Retinal pigment epithelial cell (primary cell): ENCODE results near the gene PRR5L.
A peak's percentile ranks its signal among the peaks of the same experiment; 100 is the strongest.

ENCODE experiments used
- DNase-seq: peaks from one replicate; pipeline ENCODE4 v3.0.0-alpha.2; 2010; ENCODE audit warnings: low read depth
- H3K4me3 ChIP-seq: 2 replicates; pipeline ENCODE4 v1.5.1; 2011; ENCODE audit warnings: mild to moderate bottlenecking, low read length, control low read depth, moderate library complexity
- CTCF ChIP-seq: conservative IDR thresholded peaks from 2 replicates; pipeline ENCODE4 v1.5.1; 2011; ENCODE audit warnings: low read depth, low read length, control low read depth, inconsistent platforms

The PRR5L gene

GRCh38 chr11:36292311-36292722 lies 3.8 kb upstream of the PRR5L start:
- peak; percentile 44 for TF ChIP-seq CTCF
- no peak overlapping the region for H3K4me3 ChIP-seq
- DNase-seq = no peak

- TF ChIP-seq CTCF = no peak
- H3K4me3 ChIP-seq = no peak overlapping the region
- no peak for DNase-seq
These were observed 926 bp downstream of the PRR5L start for GRCh38 chr11:36296884-36297543.

GRCh38 chr11:36300650-36301049 lies 4.6 kb downstream of the PRR5L start:
- no peak for TF ChIP-seq CTCF
- no peak overlapping the region for H3K4me3 ChIP-seq
- DNase-seq = peak; percentile 27

DNA sequence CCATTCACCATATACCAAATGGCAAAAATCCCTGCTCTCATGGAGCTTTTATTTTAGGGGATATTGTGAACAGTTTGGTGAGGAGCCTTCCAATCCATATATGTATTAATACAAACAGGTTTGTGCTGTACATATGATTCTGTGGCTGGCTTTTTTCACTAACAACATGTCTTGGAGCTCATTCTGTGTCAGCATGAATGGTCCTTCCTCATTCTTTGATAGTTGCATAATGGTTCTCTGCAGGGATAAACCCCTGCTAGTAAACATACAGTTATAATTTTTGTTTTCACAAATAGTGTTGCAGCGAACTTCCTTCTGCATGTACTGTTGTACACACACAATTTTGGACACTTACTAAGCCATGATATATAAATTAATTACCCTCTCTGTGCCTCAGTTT lies 8.3 kb downstream of the PRR5L start:
- H3K4me3 ChIP-seq = no peak overlapping the region
- TF ChIP-seq CTCF = no peak
- no peak for DNase-seq

DNA sequence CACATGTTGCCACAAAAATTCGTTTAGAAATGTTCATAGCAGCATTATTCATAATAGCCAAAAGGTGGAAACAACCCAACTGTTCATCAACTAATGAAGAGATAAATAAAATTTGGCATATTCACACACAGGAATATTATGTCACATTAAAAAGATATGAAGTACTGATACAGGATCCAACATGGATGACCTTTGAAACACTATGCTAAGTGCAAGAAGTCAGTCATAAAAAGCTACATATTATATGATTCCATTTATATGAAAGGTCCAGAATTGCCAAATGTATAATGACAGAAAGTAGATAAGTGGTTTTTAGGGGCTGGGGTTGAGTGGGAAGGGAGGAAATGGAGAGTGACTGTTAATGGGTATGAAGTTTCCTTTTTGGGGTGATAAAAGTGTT lies 9.0 kb downstream of the PRR5L start:
- no peak for TF ChIP-seq CTCF
- no peak for DNase-seq
- H3K4me3 ChIP-seq = no peak overlapping the region

- no peak for DNase-seq
- no peak overlapping the region for H3K4me3 ChIP-seq
- TF ChIP-seq CTCF = peak; percentile 67
These were observed 10.8 kb downstream of the PRR5L start for GRCh38 chr11:36306888-36307287.

DNA sequence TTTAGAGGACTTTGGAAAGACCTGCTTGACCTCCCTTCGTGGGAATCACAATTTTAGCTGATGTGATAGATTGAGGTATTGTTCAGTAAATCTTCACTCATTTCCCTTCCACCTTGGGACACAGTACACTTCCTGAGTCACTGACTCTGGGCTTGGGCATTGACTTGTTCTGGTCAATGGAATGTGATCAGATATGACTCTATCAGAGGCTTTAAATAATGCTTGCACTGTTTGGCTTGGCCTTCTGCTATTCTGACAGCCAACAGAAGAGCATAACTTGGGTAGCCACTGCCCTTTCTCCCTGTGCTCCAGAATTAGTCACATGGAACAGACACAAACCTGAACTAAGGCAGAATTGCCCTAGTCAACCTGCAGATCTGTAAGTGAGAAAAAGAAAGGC lies 12.5 kb downstream of the PRR5L start:
- DNase-seq = no peak
- TF ChIP-seq CTCF = no peak
- H3K4me3 ChIP-seq = no peak overlapping the region
